ENCODE measurements around the gene CDH4. TPM values are rescaled to one million over a fixed set of nuclear protein-coding genes. Genes with fewer than 3 reads are reported as not detected.
A peak's percentile ranks its signal among the peaks of the same experiment; 100 is the strongest.

CDH4 gene
- total RNA-seq, 1 donor from 2014 or later, result 22.3 TPM

- no peak for DNase-seq
These were observed 515.9 kb downstream of the CDH4 start for GRCh38 chr20:61767761-61768494.

- DNase-seq, result no peak
These were observed 516.7 kb downstream of the CDH4 start for GRCh38 chr20:61768571-61769285.

- DNase-seq, result no peak
These were observed 517.3 kb downstream of the CDH4 start for GRCh38 chr20:61769286-61769832.

GRCh38 chr20:61770113-61770585, 518.1 kb downstream of the CDH4 start:
- DNase-seq, result no peak

GRCh38 chr20:61771805-61772350, 519.8 kb downstream of the CDH4 start:
- DNase-seq, result no peak

- DNase-seq, result no peak
These were observed 521.0 kb downstream of the CDH4 start for GRCh38 chr20:61772828-61773631.

- DNase-seq, result no peak
These were observed 522.0 kb downstream of the CDH4 start for GRCh38 chr20:61773926-61774587.

- no peak for DNase-seq
These were observed 523.4 kb downstream of the CDH4 start for GRCh38 chr20:61775423-61775822.

- no peak for DNase-seq
These were observed 524.5 kb downstream of the CDH4 start for GRCh38 chr20:61776491-61777075.

GRCh38 chr20:61777773-61778494, 525.9 kb downstream of the CDH4 start:
- no peak for DNase-seq

GRCh38 chr20:61778495-61778863, 526.4 kb downstream of the CDH4 start:
- DNase-seq, result no peak

GRCh38 chr20:61779176-61779965, 527.3 kb downstream of the CDH4 start:
- DNase-seq, result no peak

- no peak for DNase-seq
These were observed 528.0 kb downstream of the CDH4 start for GRCh38 chr20:61780066-61780465.

GRCh38 chr20:61784801-61785566, 532.9 kb downstream of the CDH4 start:
- DNase-seq, result no peak

GRCh38 chr20:61785567-61785816, 533.4 kb downstream of the CDH4 start:
- no peak for DNase-seq

GRCh38 chr20:61786230-61786629, 534.2 kb downstream of the CDH4 start:
- peak; percentile 11 for DNase-seq

GRCh38 chr20:61788343-61788742, 536.3 kb downstream of the CDH4 start:
- no peak for DNase-seq

GRCh38 chr20:61789329-61789728, 537.3 kb downstream of the CDH4 start:
- no peak for DNase-seq

- no peak for DNase-seq
These were observed 538.2 kb downstream of the CDH4 start for GRCh38 chr20:61790116-61790827.
